Body of pancreas (tissue), 4 donors: ENCODE results near the gene WDPCP. TPM values are rescaled to one million over a fixed set of nuclear protein-coding genes. Genes with fewer than 3 reads are reported as not detected.

Experiments
- ATAC-seq: fragments of 150-250 bp; one replicate; pipeline ENCODE4 v1.9.1; 2016
- DNase-seq, 4 donors: peaks; one replicate each; pipeline ENCODE4 v3.0.0-alpha.2; 2019
- H3K27ac ChIP-seq, 4 donors: fragments of 200-600 bp; sonication (generic); 1 replicate in 3 of 4; 2 replicates in 1 of 4; pipeline versions ENCODE4 v1.5.1 to v1.6.1; 2016 to 2019; ENCODE audit warnings: mild to moderate bottlenecking in 1 of 4, mixed read lengths in 1 of 4, moderate library complexity in 1 of 4
- H3K27me3 ChIP-seq, 2 donors: fragments of 200-600 bp; sonication (generic); one replicate each; pipeline ENCODE4 v1.6.0; 2016; ENCODE audit warnings: mild to moderate bottlenecking in 1 of 2
- H3K36me3 ChIP-seq, 2 donors: fragments of 200-600 bp; sonication (generic); replicated peaks in 1 of 2; 2 replicates each; pipeline ENCODE4 v1.5.1; 2016; ENCODE audit warnings: low read depth in 2 of 2; ENCODE audit not compliant: insufficient read depth in 1 of 2
- H3K4me1 ChIP-seq: fragments of 200-600 bp; sonication (generic); one replicate; pipeline ENCODE4 v1.6.0; 2016
- H3K4me3 ChIP-seq, 2 donors: fragments of 200-600 bp; sonication (generic); 1 replicate in 1 of 2; 2 replicates in 1 of 2; pipeline ENCODE4 v1.5.1; 2016 to 2019
- H3K9me3 ChIP-seq, 3 donors: fragments of 200-600 bp; sonication (generic); 1 replicate in 2 of 3; 2 replicates in 1 of 3; pipeline ENCODE4 v1.5.1; 2016
- CTCF ChIP-seq, 7 experiments: fragments of 450-650 bp in 4 of 7; fragments of 200-600 bp in 3 of 7; sonication (generic) in 3 of 7; IDR thresholded peaks; one replicate each; pipeline ENCODE4 v1.5.1; 2016 to 2019; ENCODE audit warnings: antibody characterized with exemption in 7 of 7
- POLR2A ChIP-seq, 3 donors: fragments of 450-650 bp; IDR thresholded peaks; one replicate each; pipeline ENCODE4 v1.6.1; 2016; ENCODE audit warnings: antibody characterized with exemption in 3 of 3, mild to moderate bottlenecking in 2 of 3
- WGBS, 2 donors: methylation state at CpG; one replicate each; pipeline ENCODE4 v1.1.5; 2017; 5-methylcytosine and 5-hydroxymethylcytosine counted together
- intact Hi-C: fragments of 100-400 bp; cut with DNase I; formaldehyde crosslinking; loops from one replicate; pipeline ENCODE4 v1.15.1; 2023
- small RNA-seq: library from RNA; depleted of rRNA; stranded (forward); fragments of <200 nt; gene quantifications from one replicate; pipeline ENCODE3, GENCODE V24; 2016
- total RNA-seq, 2 donors: library from RNA; depleted of rRNA; stranded (reverse); fragments of >200 nt; gene quantifications; one replicate each; pipeline ENCODE4 v1.1.0, GENCODE V29; 2016

Gene WDPCP
- total RNA-seq, 2 donors from 2014 or later = 6.9 to 8.3 TPM

- Histone ChIP-seq H3K36me3 (no peaks in the 10 kb centered on the region), H3K4me3 (no peak overlapping the region), H3K4me1 (no peaks in the 10 kb centered on the region), H3K27me3 (no peaks in the 10 kb centered on the region), H3K27ac (no peak overlapping the region), H3K9me3 (no peaks in the 10 kb centered on the region)
- intact Hi-C loops = no loop called here
- DNase-seq (no peak), ATAC-seq (no peak)
- WGBS, 2 donors = 69 to 85% methylated on average over 2 of the region's 2 CpGs
- TF ChIP-seq CTCF (IDR thresholded peaks at IDR 0.05) = no peak
- no peak for TF ChIP-seq POLR2A (IDR thresholded peaks at IDR 0.05)
Observed at GRCh38 chr2:63071664-63072063, 516.6 kb downstream of the WDPCP start.

Small RNA genes within 50 kb of the gene (small RNA-seq; reads per million reads assigned to genes)
- not detected for gene RF00017

Other genes with a start within 250 kb of the WDPCP start
- gene MDH1, start 486 bp upstream of the WDPCP start, total RNA-seq = 10 to 100 TPM; 61.2 to 93.9 TPM